Immature natural killer cell (primary cell): Measurements from ENCODE around the gene MRPL39. TPM values are rescaled to one million over a fixed set of nuclear protein-coding genes. Genes with fewer than 3 reads are reported as not detected.

Experiments used
- DNase-seq, 3 donors: peaks; one replicate each; pipeline ENCODE4 v3.0.0; 2022; ENCODE audit warnings: mixed read lengths in 1 of 3
- H3K27ac Mint-ChIP-seq, 6 donors: one replicate each; pipeline ENCODE4 v1.8.0; 2020; ENCODE audit warnings: mixed read lengths in 6 of 6, mild to moderate bottlenecking in 5 of 6, inconsistent platforms in 4 of 6, moderate library complexity in 3 of 6
- H3K27me3 Mint-ChIP-seq, 3 donors: one replicate each; pipeline ENCODE4 v1.8.0; 2020 to 2021; ENCODE audit warnings: low read depth in 3 of 3, mild to moderate bottlenecking in 3 of 3, mixed read lengths in 3 of 3, moderate library complexity in 3 of 3, inconsistent platforms in 1 of 3
- H3K36me3 Mint-ChIP-seq, 3 donors: one replicate each; pipeline ENCODE4 v1.8.0; 2020; ENCODE audit warnings: mixed read lengths in 3 of 3, inconsistent platforms in 2 of 3, mild to moderate bottlenecking in 2 of 3
- H3K4me1 Mint-ChIP-seq, 2 donors: one replicate each; pipeline ENCODE4 v1.8.0; 2020; ENCODE audit warnings: inconsistent platforms in 2 of 2, mild to moderate bottlenecking in 2 of 2, mixed read lengths in 2 of 2, moderate library complexity in 1 of 2
- H3K4me3 Mint-ChIP-seq, 5 donors: one replicate each; pipeline ENCODE4 v1.8.0; 2020; ENCODE audit warnings: mild to moderate bottlenecking in 5 of 5, mixed read lengths in 5 of 5, inconsistent platforms in 3 of 5, moderate library complexity in 3 of 5
- H3K9me3 Mint-ChIP-seq, 6 donors: one replicate each; pipeline ENCODE4 v1.8.0; 2020; ENCODE audit warnings: mild to moderate bottlenecking in 6 of 6, mixed read lengths in 6 of 6, inconsistent platforms in 4 of 6, moderate library complexity in 3 of 6
- polyA plus RNA-seq, 3 donors: library from polyadenylated mRNA; unstranded; fragments of 300-500 nt; fragmentation: Illumina TruSeq; gene quantifications; one replicate each; pipeline ENCODE4 v1.2.3, GENCODE V29; 2021

MRPL39 gene
- polyA plus RNA-seq, 3 donors from 2014 or later, result 20.2 to 33.0 (median 22.8) TPM

DNA sequence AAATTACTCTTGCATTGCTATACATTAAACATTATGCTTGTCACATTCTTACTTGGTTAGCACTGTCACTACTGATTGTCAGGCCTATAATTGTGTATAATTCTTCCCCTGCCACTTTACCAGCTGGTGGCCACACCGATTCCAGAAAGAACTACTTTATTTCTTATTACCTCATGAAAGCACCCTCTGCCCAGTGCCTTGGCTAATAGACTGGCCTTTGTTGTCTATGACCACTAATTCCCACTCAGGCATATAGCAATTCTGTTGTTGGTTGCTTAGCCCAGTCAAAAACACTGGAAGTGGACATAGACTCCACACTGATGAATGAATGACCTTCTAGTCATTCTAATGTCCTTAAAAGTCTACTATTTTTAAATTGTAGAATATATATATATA, 35.6 kb downstream of the MRPL39 start:
- Mint-ChIP-seq H3K4me1 (peaks cover 23 to 48% of the 10 kb centered on the region in 2 donors), H3K27ac (peak overlapping the region in 2 of 6 donors; percentile 31 to 43), H3K9me3 (no peaks in the 10 kb centered on the region), H3K4me3 (no peak overlapping the region), H3K27me3 (no peaks in the 10 kb centered on the region), H3K36me3 (peaks cover 0 to 12% (median 4%) of the 10 kb centered on the region in 3 donors)
- no peak for DNase-seq

DNA sequence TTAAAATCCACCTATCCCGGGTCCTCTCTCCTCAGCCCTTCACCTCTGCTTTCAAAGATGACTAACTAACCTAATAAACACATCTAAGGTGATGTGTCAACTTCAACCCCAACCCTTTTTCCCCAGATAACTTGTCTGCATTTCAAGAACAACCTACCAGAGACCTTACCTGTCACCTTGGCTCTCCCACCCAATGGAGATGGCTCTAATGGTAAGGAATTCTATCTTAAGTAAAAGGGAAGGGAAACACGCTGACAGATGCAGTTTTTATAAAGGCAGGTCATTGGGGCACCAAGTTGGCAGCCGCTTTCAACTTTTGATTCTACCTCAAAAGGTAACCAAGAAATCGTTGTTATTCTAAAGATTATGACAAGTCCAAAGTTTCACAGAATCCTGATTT, 37.6 kb downstream of the MRPL39 start:
- Mint-ChIP-seq H3K36me3 (peaks cover 0 to 3% (median 0%) of the 10 kb centered on the region in 3 donors), H3K27me3 (no peaks in the 10 kb centered on the region), H3K27ac (peak overlapping the region in 4 of 6 donors; percentile 43 to 52 (median 50)), H3K9me3 (no peaks in the 10 kb centered on the region), H3K4me1 (peaks cover 21 to 47% of the 10 kb centered on the region in 2 donors), H3K4me3 (peak overlapping the region in 1 of 5 donors; percentile 39)
- no peak for DNase-seq

DNA sequence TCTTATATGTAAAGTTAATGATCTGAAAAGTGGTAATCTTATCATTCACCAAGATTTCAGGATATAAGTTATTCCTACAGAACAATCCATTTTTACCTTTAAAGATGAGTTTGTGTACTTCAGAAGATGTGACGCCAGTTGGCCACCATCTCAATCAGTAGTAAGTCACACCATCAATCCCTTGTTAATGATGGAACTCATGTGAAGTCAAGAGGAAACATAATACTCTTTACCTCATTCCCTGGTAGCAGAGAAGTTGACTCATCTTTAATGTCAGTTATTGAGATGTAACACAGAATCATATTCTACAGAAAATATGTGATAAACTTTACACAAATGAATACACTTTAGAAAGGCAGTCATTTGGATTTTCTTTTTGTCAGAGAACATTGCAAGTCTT, 38.2 kb downstream of the MRPL39 start:
- Mint-ChIP-seq H3K4me1 (peaks cover 25 to 50% of the 10 kb centered on the region in 2 donors), H3K36me3 (peaks cover 0 to 3% (median 0%) of the 10 kb centered on the region in 3 donors), H3K27me3 (no peaks in the 10 kb centered on the region), H3K4me3 (no peak overlapping the region), H3K27ac (no peak overlapping the region), H3K9me3 (no peaks in the 10 kb centered on the region)
- DNase-seq, result no peak

DNA sequence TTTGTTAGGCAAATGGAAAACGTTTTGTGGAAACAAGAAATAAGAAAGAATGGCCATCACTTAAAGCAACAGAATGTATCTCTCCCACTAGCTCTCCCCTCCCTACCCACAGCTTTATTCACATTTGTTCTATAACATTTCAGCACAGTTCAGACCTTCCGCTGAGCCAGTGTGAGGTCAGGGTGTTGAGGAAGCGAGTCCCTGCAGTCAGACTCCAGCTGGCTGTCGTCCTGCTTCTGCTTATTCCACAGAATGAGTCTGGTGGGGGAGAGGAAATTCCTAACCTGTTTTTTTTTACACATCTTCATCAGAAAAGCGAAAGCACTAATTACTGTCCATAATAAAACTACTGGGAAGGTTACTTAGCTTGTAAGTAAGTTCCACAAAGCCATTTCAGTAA, 39.0 kb downstream of the MRPL39 start:
- peaks cover 0 to 7% (median 3%) of the 10 kb centered on the region in 3 donors for H3K27me3 Mint-ChIP-seq
- peak overlapping the region in 5 of 6 donors; percentile 3 to 35 (median 26) for H3K27ac Mint-ChIP-seq
- peak in 1 of 3 donors; percentile 30 for DNase-seq
- no peaks in the 10 kb centered on the region for H3K9me3 Mint-ChIP-seq
- H3K4me3 Mint-ChIP-seq, result peak overlapping the region in 1 of 5 donors; percentile 75
- peaks cover 0 to 3% (median 0%) of the 10 kb centered on the region in 3 donors for H3K36me3 Mint-ChIP-seq
- peaks cover 25 to 50% of the 10 kb centered on the region in 2 donors for H3K4me1 Mint-ChIP-seq

DNA sequence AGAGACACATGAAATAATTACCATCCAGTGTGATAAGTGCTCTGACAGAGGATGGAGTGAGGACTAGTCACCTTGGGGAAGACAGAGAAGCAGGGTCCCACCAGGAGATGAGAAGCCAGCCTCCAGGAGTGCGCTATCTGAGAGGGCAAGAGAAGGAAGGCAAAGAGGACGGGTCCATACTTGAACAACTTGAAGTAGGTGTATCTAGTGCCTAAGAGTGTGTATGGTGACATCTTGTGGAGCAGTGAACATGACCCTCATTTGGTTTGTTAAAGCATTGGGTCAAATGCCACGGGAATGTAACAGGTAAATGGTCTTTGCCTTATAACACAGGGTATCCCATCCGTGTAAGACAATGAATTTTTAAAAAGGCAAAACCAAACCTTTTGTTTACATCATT, 39.8 kb downstream of the MRPL39 start:
- H3K36me3 Mint-ChIP-seq, result peaks cover 0 to 3% (median 0%) of the 10 kb centered on the region in 3 donors
- peak overlapping the region in 1 of 5 donors; percentile 48 for H3K4me3 Mint-ChIP-seq
- DNase-seq, result no peak
- peak overlapping the region in 3 of 6 donors; percentile 26 to 82 (median 76) for H3K27ac Mint-ChIP-seq
- H3K27me3 Mint-ChIP-seq, result peaks cover 0 to 7% (median 3%) of the 10 kb centered on the region in 3 donors
- no peaks in the 10 kb centered on the region for H3K9me3 Mint-ChIP-seq
- H3K4me1 Mint-ChIP-seq, result peaks cover 28 to 50% of the 10 kb centered on the region in 2 donors

DNA sequence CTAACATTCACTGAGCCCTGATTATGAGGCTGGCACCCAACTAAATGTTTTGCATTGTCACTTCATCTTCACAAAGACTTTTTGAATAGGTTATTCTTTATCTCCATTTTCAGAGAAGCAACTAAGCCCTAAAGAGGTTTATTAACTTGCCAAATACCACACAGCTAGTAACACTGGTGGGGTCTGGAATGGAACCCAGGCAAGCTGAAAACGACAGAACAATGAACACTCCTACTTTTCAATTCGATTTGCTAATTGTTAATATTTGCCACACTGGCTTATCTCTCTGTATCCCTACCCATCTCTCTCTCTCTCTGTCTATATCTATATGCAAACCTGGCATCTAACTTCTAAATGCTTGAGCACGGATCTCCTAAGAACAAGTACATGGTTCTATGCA, 40.6 kb downstream of the MRPL39 start:
- Mint-ChIP-seq H3K4me3 (no peak overlapping the region), H3K9me3 (no peaks in the 10 kb centered on the region), H3K4me1 (peaks cover 31 to 55% of the 10 kb centered on the region in 2 donors), H3K36me3 (peaks cover 0 to 3% (median 0%) of the 10 kb centered on the region in 3 donors), H3K27ac (peak overlapping the region in 3 of 6 donors; percentile 10 to 82 (median 76)), H3K27me3 (peaks cover 0 to 8% (median 3%) of the 10 kb centered on the region in 3 donors)
- no peak for DNase-seq

DNA sequence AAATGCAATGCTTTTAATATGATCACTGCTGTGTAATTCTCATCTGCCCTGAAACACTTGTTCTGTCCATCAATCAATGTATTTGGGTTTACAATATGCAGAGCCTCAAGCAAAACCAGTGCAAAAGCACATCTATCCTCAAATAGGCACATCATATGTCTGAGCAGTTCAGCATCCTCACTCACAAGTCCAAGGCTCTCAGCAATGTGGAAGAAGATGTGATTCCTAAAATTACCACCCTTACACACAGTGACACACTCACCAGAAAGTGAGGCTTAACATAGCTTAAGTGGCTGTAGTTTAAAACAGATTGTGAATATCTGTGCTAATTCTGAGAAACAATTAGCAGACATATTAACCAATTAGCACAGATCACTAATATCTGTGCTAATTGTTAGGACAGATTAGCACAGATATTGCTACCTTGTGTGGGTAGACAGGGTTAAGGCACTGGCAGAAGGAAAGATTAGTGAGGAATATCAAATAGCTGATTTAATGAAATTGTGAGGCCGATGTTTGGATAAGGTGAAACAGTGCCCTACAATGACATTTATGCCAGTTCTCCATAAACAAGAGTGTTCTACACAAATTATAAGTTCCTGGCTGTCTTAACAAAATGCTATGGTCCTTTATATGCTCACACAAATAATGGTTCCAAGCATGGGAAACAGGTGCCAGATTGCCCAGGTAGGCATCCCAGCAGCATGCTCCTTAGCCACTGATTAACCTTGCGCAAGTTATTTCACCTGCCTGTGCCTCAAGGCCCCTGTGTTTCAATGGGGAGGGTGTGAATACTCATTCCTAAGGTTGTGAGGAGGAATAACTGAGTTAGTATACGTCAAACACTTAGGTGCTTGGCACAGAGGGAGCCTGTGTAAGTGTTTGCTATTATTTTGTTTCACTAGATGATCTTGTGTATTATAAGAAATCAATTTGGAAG, 41.7 kb downstream of the MRPL39 start:
- H3K9me3 Mint-ChIP-seq, result no peaks in the 10 kb centered on the region
- DNase-seq, result no peak
- H3K27ac Mint-ChIP-seq, result peak overlapping the region in 5 of 6 donors; percentile 6 to 65 (median 43)
- H3K36me3 Mint-ChIP-seq, result peaks cover 0 to 3% (median 0%) of the 10 kb centered on the region in 3 donors
- peaks cover 0 to 8% (median 3%) of the 10 kb centered on the region in 3 donors for H3K27me3 Mint-ChIP-seq
- peak overlapping the region in 1 of 5 donors; percentile 9 for H3K4me3 Mint-ChIP-seq
- peaks cover 42 to 65% of the 10 kb centered on the region in 2 donors for H3K4me1 Mint-ChIP-seq

DNA sequence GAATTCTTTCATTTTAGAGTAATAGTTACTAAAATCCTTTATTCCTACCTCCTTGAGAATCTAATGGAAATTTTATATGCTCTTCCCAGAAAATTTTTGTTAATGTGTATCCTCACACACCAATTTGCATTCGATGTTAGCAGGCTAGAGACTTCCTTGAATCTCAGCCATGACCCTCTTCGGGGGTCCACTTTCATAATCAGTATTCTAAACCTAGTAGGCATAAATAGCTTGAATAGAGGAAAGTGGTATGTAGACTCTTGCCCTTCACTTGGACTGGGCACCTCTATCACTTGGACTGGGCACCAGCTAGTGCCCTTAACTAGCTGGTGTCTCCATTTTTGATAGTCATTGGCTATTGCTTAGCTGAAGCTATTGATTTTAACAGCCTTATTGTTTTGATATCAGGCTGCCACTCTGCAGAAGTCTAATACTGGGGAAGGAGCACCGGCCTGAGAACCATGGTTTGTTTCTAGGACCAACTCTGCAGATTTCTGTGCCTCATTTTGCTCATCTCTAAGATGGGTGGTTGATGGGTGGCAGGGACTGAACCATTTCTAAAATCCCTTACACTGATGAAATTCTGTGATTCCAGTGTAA, 42.8 kb downstream of the MRPL39 start:
- Mint-ChIP-seq H3K4me3 (peak overlapping the region in 3 of 5 donors; percentile 23 to 94 (median 43)), H3K27me3 (peaks cover 0 to 8% (median 3%) of the 10 kb centered on the region in 3 donors), H3K36me3 (peaks cover 0 to 3% (median 0%) of the 10 kb centered on the region in 3 donors), H3K27ac (peak overlapping the region in 5 of 6 donors; percentile 10 to 91 (median 82)), H3K4me1 (peaks cover 42 to 67% of the 10 kb centered on the region in 2 donors), H3K9me3 (no peaks in the 10 kb centered on the region)
- DNase-seq, result no peak

DNA sequence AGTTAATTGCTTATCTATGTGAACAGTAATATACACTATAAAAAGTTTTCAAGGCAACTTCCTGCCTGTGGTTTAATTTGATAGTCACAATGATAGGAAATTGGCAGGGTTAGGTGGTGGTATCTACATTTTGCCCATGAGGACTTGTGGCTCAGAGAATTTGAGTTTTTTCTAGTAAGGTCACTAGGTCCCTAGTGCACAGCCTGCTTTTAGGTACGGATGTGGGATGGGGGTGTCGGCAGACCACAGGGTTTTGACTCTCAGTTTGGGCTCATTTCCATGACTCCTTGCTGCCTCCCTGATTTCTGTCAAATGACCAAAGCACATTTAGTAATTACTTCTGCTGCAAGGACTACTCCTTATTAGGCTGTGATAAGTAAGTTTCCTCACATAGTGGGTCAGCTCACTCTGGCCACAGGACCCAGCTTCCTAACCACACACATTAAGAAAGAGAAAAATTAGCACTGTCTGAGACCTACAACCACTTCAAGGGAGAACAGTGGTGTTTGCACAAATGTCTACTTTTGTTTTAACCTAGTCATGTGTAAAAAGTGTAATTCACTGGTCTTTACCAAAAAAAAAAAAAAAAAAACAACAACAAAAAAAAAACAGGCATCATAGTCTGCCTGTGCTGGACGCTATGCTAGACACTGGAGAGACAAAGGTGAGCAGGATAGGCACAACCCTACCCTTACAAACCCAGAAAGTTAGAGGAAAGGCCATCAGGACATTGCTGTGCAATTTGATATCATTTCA, 43.7 kb downstream of the MRPL39 start:
- no peaks in the 10 kb centered on the region for H3K9me3 Mint-ChIP-seq
- DNase-seq, result peak; percentile 47 to 60 (median 59)
- H3K36me3 Mint-ChIP-seq, result peaks cover 0 to 4% (median 0%) of the 10 kb centered on the region in 3 donors
- H3K4me1 Mint-ChIP-seq, result peaks cover 42 to 67% of the 10 kb centered on the region in 2 donors
- peak overlapping the region; percentile 89 to 99 (median 94) for H3K4me3 Mint-ChIP-seq
- peak overlapping the region; percentile 61 to 91 (median 78) for H3K27ac Mint-ChIP-seq
- H3K27me3 Mint-ChIP-seq, result peaks cover 0 to 8% (median 6%) of the 10 kb centered on the region in 3 donors

DNA sequence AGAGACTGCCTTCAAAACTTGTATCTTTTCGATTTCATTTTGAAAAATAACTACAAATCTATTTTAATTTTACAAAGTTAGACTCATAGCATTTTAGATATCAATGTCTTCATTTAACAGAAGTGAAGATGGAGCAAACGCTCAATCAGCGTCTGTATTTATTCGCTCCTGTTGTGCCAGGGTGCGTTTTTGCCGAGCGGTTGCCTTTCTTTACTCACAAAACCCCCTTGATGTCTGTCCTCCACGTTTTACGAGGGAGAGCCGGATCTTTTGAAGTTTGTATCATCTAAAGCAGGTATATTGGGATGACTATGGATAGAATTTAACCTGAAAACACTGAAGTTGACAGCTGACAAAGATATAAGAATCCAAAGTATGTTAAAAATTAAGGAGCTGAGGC, 44.6 kb downstream of the MRPL39 start:
- H3K27ac Mint-ChIP-seq, result peak overlapping the region; percentile 61 to 91 (median 78)
- H3K36me3 Mint-ChIP-seq, result peaks cover 0 to 7% (median 0%) of the 10 kb centered on the region in 3 donors
- peaks cover 37 to 59% of the 10 kb centered on the region in 2 donors for H3K4me1 Mint-ChIP-seq
- H3K27me3 Mint-ChIP-seq, result peaks cover 0 to 8% (median 6%) of the 10 kb centered on the region in 3 donors
- no peaks in the 10 kb centered on the region for H3K9me3 Mint-ChIP-seq
- no peak for DNase-seq
- H3K4me3 Mint-ChIP-seq, result peak overlapping the region; percentile 89 to 99 (median 94)

DNA sequence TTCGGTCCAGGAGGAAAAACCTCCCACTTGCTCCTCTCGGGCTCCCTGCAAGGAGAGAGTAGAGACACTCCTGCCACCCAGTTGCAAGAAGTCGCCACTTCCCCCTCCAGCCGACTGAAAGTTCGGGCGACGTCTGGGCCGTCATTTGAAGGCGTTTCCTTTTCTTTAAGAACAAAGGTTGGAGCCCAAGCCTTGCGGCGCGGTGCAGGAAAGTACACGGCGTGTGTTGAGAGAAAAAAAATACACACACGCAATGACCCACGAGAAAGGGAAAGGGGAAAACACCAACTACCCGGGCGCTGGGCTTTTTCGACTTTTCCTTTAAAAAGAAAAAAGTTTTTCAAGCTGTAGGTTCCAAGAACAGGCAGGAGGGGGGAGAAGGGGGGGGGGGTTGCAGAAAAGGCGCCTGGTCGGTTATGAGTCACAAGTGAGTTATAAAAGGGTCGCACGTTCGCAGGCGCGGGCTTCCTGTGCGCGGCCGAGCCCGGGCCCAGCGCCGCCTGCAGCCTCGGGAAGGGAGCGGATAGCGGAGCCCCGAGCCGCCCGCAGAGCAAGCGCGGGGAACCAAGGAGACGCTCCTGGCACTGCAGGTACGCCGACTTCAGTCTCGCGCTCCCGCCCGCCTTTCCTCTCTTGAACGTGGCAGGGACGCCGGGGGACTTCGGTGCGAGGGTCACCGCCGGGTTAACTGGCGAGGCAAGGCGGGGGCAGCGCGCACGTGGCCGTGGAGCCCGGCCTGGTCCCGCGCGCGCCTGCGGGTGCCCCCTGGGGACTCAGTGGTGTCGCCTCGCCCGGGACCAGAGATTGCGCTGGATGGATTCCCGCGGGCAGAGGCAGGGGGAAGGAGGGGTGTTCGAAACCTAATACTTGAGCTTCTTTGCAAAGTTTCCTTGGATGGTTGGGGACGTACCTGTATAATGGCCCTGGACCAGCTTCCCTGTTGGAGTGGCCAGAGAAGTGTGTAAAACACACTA, 45.3 kb downstream of the MRPL39 start:
- Mint-ChIP-seq H3K9me3 (no peaks in the 10 kb centered on the region), H3K27ac (peak overlapping the region; percentile 81 to 91 (median 87)), H3K4me3 (peak overlapping the region; percentile 89 to 99 (median 94)), H3K4me1 (peaks cover 36 to 54% of the 10 kb centered on the region in 2 donors), H3K27me3 (peaks cover 0 to 11% (median 6%) of the 10 kb centered on the region in 3 donors), H3K36me3 (peaks cover 0 to 4% (median 0%) of the 10 kb centered on the region in 3 donors)
- peak; percentile 56 to 69 (median 59) for DNase-seq

DNA sequence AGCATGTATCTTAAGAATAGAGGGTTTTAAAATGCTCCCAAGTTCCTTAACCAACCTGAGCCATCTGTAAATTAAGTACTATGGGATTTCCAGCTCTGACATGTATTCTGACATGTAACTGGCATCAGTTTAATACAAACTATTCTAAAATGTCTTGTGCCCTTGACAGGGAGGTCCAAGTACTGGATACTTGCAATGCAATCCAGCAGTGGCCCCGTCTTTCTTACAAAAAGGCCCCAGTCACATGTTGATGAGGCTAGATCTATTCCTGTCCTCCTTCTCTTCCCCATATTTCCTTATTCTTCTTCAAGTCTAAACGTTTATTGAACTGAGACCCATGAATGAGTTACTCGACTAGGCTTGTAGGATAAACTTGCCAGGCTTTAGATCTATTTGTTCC, 46.4 kb downstream of the MRPL39 start:
- Mint-ChIP-seq H3K36me3 (peaks cover 0 to 4% (median 0%) of the 10 kb centered on the region in 3 donors), H3K9me3 (no peaks in the 10 kb centered on the region), H3K27ac (peak overlapping the region in 5 of 6 donors; percentile 16 to 91 (median 82)), H3K4me1 (peaks cover 36 to 54% of the 10 kb centered on the region in 2 donors), H3K4me3 (peak overlapping the region; percentile 89 to 99 (median 94)), H3K27me3 (peaks cover 0 to 13% (median 6%) of the 10 kb centered on the region in 3 donors)
- DNase-seq, result no peak
